OCI-LY1 (cell line): Measurements from ENCODE around the gene PARD3B.

Experiments
- H2AFZ ChIP-seq: fragments of 200-600 bp; sonication (generic), shearing (Covaris generic); 2 replicates; pipeline ENCODE4 v1.6.0; 2014; ENCODE audit warnings: antibody characterized with exemption, mild to moderate bottlenecking, low read length
- H3F3A ChIP-seq: fragments of 200-600 bp; sonication (generic), shearing (Covaris generic); 2 replicates; pipeline ENCODE4 v1.6.0; 2014; ENCODE audit warnings: mild to moderate bottlenecking, antibody characterized with exemption, low read length, moderate library complexity; ENCODE audit not compliant: insufficient read depth
- H3K27ac ChIP-seq: fragments of 200-600 bp; sonication (generic); 2 replicates; pipeline ENCODE4 v1.5.1; 2014; ENCODE audit warnings: low read length, mixed run types, mild to moderate bottlenecking, low read depth; ENCODE audit not compliant: poor library complexity, severe bottlenecking
- H3K27me3 ChIP-seq: fragments of 200-600 bp; sonication (generic); 2 replicates; pipeline ENCODE4 v1.6.0; 2014; ENCODE audit warnings: antibody characterized with exemption, mild to moderate bottlenecking, low read length, moderate library complexity; ENCODE audit not compliant: insufficient read depth
- H3K36me3 ChIP-seq: fragments of 200-600 bp; sonication (generic); 2 replicates; pipeline ENCODE4 v1.6.1; 2014; ENCODE audit warnings: mild to moderate bottlenecking, antibody characterized with exemption, low read length, moderate library complexity, mixed read lengths; ENCODE audit not compliant: insufficient read depth
- H3K4me1 ChIP-seq: fragments of 200-600 bp; sonication (generic); 2 replicates; pipeline ENCODE4 v1.5.1; 2014; ENCODE audit warnings: mild to moderate bottlenecking, low read length, moderate library complexity; ENCODE audit not compliant: insufficient read depth, severe bottlenecking
- H3K4me2 ChIP-seq: fragments of 200-600 bp; sonication (generic), shearing (Covaris generic); 2 replicates; pipeline ENCODE4 v1.6.1; 2014; ENCODE audit warnings: low read length
- H3K4me3 ChIP-seq: fragments of 200-600 bp; sonication (generic); 2 replicates; pipeline ENCODE4 v1.5.1; 2014; ENCODE audit warnings: low read length, low read depth, mild to moderate bottlenecking, mixed read lengths; ENCODE audit not compliant: poor library complexity, severe bottlenecking
- H3K79me2 ChIP-seq: fragments of 200-600 bp; shearing (Covaris generic); 2 replicates; pipeline ENCODE4 v1.6.1; 2016; ENCODE audit warnings: mixed run types, low read length, mixed read lengths; ENCODE audit not compliant: insufficient read depth
- H3K9ac ChIP-seq: fragments of 200-600 bp; sonication (generic), shearing (Covaris generic); 2 replicates; pipeline ENCODE4 v1.6.1; 2014; ENCODE audit warnings: mild to moderate bottlenecking, low read length, mixed read lengths
- H3K9me2 ChIP-seq: fragments of 200-600 bp; sonication (generic), shearing (Covaris generic); 2 replicates; pipeline ENCODE4 v1.6.1; 2014; ENCODE audit warnings: low read depth, mild to moderate bottlenecking, low read length, mixed read lengths
- H3K9me3 ChIP-seq: fragments of 200-600 bp; shearing (Covaris generic); 2 replicates; pipeline ENCODE4 v1.6.1; 2014; ENCODE audit warnings: low read length, mixed read lengths
- H4K20me1 ChIP-seq: fragments of 200-600 bp; sonication (generic), shearing (Covaris generic); 2 replicates; pipeline ENCODE4 v1.6.0; 2016; ENCODE audit warnings: mild to moderate bottlenecking, low read length; ENCODE audit not compliant: insufficient read depth
- EZH2 ChIP-seq: fragments of 200-600 bp; sonication (generic), shearing (Covaris generic); IDR thresholded peaks from 2 replicates; pipeline ENCODE4 v1.8.0; 2017; ENCODE audit warnings: borderline replicate concordance, mixed run types, mild to moderate bottlenecking, antibody characterized with exemption, low read length, moderate library complexity, mixed read lengths
- TF ChIP-seq, protein P1 (sequence below): fragments of 200-600 bp; sonication (generic), shearing (Covaris generic); IDR thresholded peaks from 2 replicates; pipeline ENCODE4 v1.5.1; 2017; ENCODE audit warnings: mild to moderate bottlenecking, antibody characterized with exemption, low read length, moderate library complexity, mixed read lengths

PARD3B gene

DNA sequence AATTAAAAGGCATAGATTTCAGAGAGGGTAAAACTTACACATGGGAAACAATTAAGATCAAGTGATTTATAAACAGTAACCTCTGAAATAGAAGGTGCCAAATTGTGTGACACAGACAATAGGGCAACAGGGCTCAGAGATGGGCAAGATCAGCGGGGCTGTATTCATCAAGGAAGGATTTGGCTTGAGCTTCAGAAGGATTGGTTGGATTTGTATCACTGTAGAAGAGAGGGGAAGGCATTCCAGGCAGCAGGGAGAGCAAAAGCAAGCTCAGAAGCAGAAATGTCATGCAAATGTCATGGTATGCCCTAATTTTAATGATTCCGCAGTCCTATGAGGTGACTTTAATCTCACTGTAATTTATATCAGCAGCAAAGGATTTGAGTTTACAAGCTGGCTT is 722.0 kb downstream of the PARD3B start:
- H3K9ac ChIP-seq: no peak overlapping the region
- no peak overlapping the region for H3K4me2 ChIP-seq
- H3K27me3 ChIP-seq: no peaks in the 10 kb centered on the region
- no peaks in the 10 kb centered on the region for H3F3A ChIP-seq
- no peak overlapping the region for H3K27ac ChIP-seq
- H3K4me1 ChIP-seq: no peaks in the 10 kb centered on the region
- H3K9me2 ChIP-seq: no peaks in the 10 kb centered on the region
- no peaks in the 10 kb centered on the region for H3K79me2 ChIP-seq
- no peaks in the 10 kb centered on the region for H3K36me3 ChIP-seq
- H3K9me3 ChIP-seq: no peaks in the 10 kb centered on the region
- no peak overlapping the region for H2AFZ ChIP-seq
- no peak overlapping the region for H3K4me3 ChIP-seq
- no peaks in the 10 kb centered on the region for H4K20me1 ChIP-seq
- no peak for TF ChIP-seq EZH2
- TF ChIP-seq, protein P1, sequence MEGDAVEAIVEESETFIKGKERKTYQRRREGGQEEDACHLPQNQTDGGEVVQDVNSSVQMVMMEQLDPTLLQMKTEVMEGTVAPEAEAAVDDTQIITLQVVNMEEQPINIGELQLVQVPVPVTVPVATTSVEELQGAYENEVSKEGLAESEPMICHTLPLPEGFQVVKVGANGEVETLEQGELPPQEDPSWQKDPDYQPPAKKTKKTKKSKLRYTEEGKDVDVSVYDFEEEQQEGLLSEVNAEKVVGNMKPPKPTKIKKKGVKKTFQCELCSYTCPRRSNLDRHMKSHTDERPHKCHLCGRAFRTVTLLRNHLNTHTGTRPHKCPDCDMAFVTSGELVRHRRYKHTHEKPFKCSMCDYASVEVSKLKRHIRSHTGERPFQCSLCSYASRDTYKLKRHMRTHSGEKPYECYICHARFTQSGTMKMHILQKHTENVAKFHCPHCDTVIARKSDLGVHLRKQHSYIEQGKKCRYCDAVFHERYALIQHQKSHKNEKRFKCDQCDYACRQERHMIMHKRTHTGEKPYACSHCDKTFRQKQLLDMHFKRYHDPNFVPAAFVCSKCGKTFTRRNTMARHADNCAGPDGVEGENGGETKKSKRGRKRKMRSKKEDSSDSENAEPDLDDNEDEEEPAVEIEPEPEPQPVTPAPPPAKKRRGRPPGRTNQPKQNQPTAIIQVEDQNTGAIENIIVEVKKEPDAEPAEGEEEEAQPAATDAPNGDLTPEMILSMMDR: no peak

DNA sequence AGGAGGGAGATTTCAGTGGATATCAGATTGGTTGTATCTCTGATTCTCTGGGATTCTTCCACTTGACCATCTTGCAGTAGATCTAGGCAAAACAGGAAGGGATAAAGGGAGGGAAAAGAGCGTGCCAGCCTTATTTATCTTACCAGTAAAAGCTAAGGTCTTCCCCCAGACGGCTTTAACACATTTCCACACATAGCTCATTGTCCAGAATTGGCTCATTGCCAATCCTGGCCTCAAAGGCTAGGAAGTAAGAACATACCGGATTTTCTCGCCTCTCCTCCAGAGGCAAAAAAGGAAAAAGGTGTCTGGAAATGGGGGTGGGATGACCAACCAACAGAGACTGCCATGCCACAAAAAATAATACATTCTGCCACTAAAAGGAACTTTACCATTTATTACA is 725.4 kb downstream of the PARD3B start:
- H3K4me1 ChIP-seq: no peaks in the 10 kb centered on the region
- no peaks in the 10 kb centered on the region for H3K79me2 ChIP-seq
- TF ChIP-seq, protein P1: no peak
- no peak for TF ChIP-seq EZH2
- no peaks in the 10 kb centered on the region for H3K9me3 ChIP-seq
- H4K20me1 ChIP-seq: no peaks in the 10 kb centered on the region
- no peaks in the 10 kb centered on the region for H3F3A ChIP-seq
- H3K36me3 ChIP-seq: no peaks in the 10 kb centered on the region
- no peak overlapping the region for H3K4me3 ChIP-seq
- H2AFZ ChIP-seq: no peak overlapping the region
- no peak overlapping the region for H3K27ac ChIP-seq
- H3K9me2 ChIP-seq: no peaks in the 10 kb centered on the region
- H3K4me2 ChIP-seq: no peak overlapping the region
- no peaks in the 10 kb centered on the region for H3K27me3 ChIP-seq
- no peak overlapping the region for H3K9ac ChIP-seq

- Histone ChIP-seq H3K4me1 (no peaks in the 10 kb centered on the region), H3K9me3 (no peaks in the 10 kb centered on the region), H2AFZ (no peak overlapping the region), H3K9me2 (no peaks in the 10 kb centered on the region), H3K4me2 (no peak overlapping the region), H3K4me3 (no peak overlapping the region), H4K20me1 (no peaks in the 10 kb centered on the region), H3K27ac (no peak overlapping the region), H3K36me3 (no peaks in the 10 kb centered on the region), H3F3A (no peaks in the 10 kb centered on the region), H3K27me3 (no peaks in the 10 kb centered on the region), H3K9ac (no peak overlapping the region), H3K79me2 (no peaks in the 10 kb centered on the region)
- TF ChIP-seq, protein P1: no peak
- no peak for TF ChIP-seq EZH2
These were observed 727.9 kb downstream of the PARD3B start for GRCh38 chr2:205273148-205273547.
